Measurements from ENCODE around the gene DNAJC4. TPM values are rescaled to one million over a fixed set of nuclear protein-coding genes. Genes with fewer than 3 reads are reported as not detected.

The DNAJC4 gene
- total RNA-seq, 1 donor from 2014 or later: 48.2 TPM

DNA sequence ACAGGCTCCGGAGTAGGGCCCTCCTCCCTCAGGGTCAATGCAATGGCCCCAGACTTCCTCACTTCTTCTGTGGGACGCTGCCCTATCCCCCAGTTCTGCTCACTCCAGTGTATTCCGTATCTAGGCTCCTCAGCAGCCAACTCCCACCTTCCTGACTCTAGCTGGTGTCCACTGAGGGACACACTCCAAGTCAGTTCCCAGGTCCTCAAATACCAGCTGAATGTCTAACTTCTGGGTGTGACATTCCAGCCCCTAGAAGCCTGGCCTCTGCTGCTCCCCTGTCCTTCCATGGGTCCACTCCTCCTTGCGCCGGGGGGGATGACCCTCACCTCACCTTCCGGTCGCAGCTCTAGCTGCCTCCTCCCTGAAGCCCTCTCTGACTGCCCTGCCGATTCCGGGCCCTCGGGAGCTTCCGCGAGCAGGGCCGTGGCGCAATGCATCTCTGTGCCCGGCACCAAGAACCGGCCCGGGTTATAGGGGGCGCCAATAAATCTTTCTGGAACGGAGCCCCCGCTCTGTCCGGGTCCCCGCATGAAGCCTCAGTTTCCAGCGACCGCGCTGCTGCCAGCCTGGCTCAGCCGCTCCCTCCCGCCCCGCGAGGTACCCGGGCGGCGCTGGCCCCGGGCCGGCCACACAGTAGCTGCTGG lies 38.7 kb downstream of the DNAJC4 start:
- TF ChIP-seq CTCF (conservative IDR thresholded peaks at IDR 0.05): peak; percentile 15
- Mint-ChIP-seq H3K4me1 (ENCODE audit: unreplicated experiment) (peaks cover 19% of the 10 kb centered on the region), H3K36me3 (peaks cover 4% of the 10 kb centered on the region), H3K27ac (peak overlapping the region; percentile 99), H3K27me3 (peaks cover 5% of the 10 kb centered on the region), H3K9me3 (no peaks in the 10 kb centered on the region), H3K4me3 (peak overlapping the region; percentile 100)
- DNase-seq (ENCODE audit: extremely low spot score, unreplicated experiment): no peak

DNA sequence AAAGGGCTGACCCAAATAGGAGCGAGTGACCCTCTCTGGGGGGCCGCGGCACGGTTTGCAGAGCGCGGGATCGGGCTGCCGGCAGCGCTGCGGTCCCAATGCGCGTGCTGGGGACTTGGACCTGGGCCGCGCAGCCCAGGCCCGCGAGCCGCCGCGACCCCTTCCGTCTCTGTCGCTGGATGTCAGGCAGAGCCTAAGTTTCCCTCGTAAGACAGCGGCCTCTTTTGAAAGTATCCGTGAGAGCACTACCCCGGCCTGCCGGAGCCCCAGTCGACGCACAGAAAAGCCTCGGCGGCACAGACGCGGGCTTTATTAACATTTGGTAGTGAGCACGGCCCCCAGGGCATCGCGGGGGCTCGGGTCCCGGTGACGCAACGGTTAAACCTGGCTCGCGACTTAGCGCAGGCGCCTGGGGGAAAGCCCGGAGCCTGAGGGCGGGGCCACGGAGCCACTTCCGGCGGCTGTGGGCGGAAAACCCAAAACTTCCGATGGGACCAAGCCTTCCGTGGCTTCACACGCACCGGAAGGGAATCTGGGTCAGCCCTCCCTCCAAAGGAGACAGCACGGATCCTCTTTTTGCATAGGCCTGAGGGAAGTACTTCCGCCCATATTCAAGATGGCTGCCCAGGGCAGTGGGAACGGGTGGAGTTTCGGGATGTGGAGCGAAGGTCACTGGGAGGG lies 39.3 kb downstream of the DNAJC4 start:
- peaks cover 4% of the 10 kb centered on the region for H3K36me3 Mint-ChIP-seq
- H3K4me3 Mint-ChIP-seq: peak overlapping the region; percentile 100
- peak; percentile 14 for TF ChIP-seq CTCF (conservative IDR thresholded peaks at IDR 0.05)
- H3K4me1 Mint-ChIP-seq (ENCODE audit: unreplicated experiment): peaks cover 19% of the 10 kb centered on the region
- peaks cover 5% of the 10 kb centered on the region for H3K27me3 Mint-ChIP-seq
- DNase-seq (ENCODE audit: extremely low spot score, unreplicated experiment): peak; percentile 98
- H3K27ac Mint-ChIP-seq: peak overlapping the region; percentile 99
- H3K9me3 Mint-ChIP-seq: no peaks in the 10 kb centered on the region

- Mint-ChIP-seq H3K4me1 (ENCODE audit: unreplicated experiment) (peaks cover 7% of the 10 kb centered on the region), H3K27me3 (peaks cover 2% of the 10 kb centered on the region), H3K36me3 (peaks cover 4% of the 10 kb centered on the region), H3K27ac (no peak overlapping the region), H3K9me3 (no peaks in the 10 kb centered on the region), H3K4me3 (no peak overlapping the region)
- no peak for TF ChIP-seq CTCF (conservative IDR thresholded peaks at IDR 0.05)
- DNase-seq (ENCODE audit: extremely low spot score, unreplicated experiment): no peak
Observed at GRCh38 chr11:64275031-64275800, 44.9 kb downstream of the DNAJC4 start.

GRCh38 chr11:64275841-64276240 lies 45.5 kb downstream of the DNAJC4 start:
- Mint-ChIP-seq H3K4me1 (ENCODE audit: unreplicated experiment) (peaks cover 7% of the 10 kb centered on the region), H3K4me3 (no peak overlapping the region), H3K36me3 (peaks cover 4% of the 10 kb centered on the region), H3K27ac (no peak overlapping the region), H3K9me3 (no peaks in the 10 kb centered on the region), H3K27me3 (no peaks in the 10 kb centered on the region)
- TF ChIP-seq CTCF (conservative IDR thresholded peaks at IDR 0.05): no peak
- no peak for DNase-seq (ENCODE audit: extremely low spot score, unreplicated experiment)

GRCh38 chr11:64276653-64277431 lies 46.5 kb downstream of the DNAJC4 start:
- no peak overlapping the region for H3K27ac Mint-ChIP-seq
- peak; percentile 66 for DNase-seq (ENCODE audit: extremely low spot score, unreplicated experiment)
- no peaks in the 10 kb centered on the region for H3K9me3 Mint-ChIP-seq
- H3K4me1 Mint-ChIP-seq (ENCODE audit: unreplicated experiment): peaks cover 6% of the 10 kb centered on the region
- no peaks in the 10 kb centered on the region for H3K27me3 Mint-ChIP-seq
- no peak for TF ChIP-seq CTCF (conservative IDR thresholded peaks at IDR 0.05)
- no peak overlapping the region for H3K4me3 Mint-ChIP-seq
- H3K36me3 Mint-ChIP-seq: peaks cover 11% of the 10 kb centered on the region

All from type B pancreatic cell (in vitro differentiated cells).